DOHH2 (cell line): Measurements from ENCODE around the gene ITCH.

Experiments used
- EZH2phosphoT487 ChIP-seq: fragments of 200-600 bp; sonication (generic); IDR thresholded peaks from 2 replicates; pipeline ENCODE4 v1.6.1; 2017; ENCODE audit warnings: borderline replicate concordance, mild to moderate bottlenecking, antibody characterized with exemption, low read length, moderate library complexity, mixed read lengths
- TF ChIP-seq, protein P1 (sequence below): fragments of 200-600 bp; sonication (generic); IDR thresholded peaks from one replicate; pipeline ENCODE4 v1.5.1; 2014; ENCODE audit warnings: antibody characterized with exemption, mild to moderate bottlenecking, low read depth, low read length; ENCODE audit not compliant: poor library complexity, severe bottlenecking

DNA sequence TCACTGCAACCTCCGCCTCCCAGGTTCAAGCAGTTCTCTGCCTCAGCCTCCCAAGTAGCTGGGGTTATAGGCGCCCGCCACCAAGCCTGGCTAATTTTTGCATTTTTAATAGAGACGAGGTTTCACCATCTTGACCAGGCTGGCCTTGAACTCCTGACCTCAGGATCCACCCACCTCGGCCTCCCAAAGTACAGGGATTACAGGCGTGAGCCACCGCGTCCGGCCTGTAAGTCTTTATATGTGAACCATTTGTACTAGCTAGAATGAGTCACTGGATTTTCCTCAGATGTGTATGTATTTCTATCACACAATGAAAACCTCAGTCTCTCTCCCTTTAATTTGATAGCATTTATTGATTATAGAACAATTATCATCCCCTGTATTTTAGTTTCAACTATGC lies 34.0 kb downstream of the ITCH start:
- TF ChIP-seq, protein P1, sequence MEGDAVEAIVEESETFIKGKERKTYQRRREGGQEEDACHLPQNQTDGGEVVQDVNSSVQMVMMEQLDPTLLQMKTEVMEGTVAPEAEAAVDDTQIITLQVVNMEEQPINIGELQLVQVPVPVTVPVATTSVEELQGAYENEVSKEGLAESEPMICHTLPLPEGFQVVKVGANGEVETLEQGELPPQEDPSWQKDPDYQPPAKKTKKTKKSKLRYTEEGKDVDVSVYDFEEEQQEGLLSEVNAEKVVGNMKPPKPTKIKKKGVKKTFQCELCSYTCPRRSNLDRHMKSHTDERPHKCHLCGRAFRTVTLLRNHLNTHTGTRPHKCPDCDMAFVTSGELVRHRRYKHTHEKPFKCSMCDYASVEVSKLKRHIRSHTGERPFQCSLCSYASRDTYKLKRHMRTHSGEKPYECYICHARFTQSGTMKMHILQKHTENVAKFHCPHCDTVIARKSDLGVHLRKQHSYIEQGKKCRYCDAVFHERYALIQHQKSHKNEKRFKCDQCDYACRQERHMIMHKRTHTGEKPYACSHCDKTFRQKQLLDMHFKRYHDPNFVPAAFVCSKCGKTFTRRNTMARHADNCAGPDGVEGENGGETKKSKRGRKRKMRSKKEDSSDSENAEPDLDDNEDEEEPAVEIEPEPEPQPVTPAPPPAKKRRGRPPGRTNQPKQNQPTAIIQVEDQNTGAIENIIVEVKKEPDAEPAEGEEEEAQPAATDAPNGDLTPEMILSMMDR: no peak
- no peak for TF ChIP-seq EZH2phosphoT487
